SK-N-SH (cell line): Measurements from ENCODE around the gene ANO10. TPM values are rescaled to one million over a fixed set of nuclear protein-coding genes. Genes with fewer than 3 reads are reported as not detected.

Experiments used
- CTCF ChIA-PET: fragments of 300-600, 350-600 bp; formaldehyde crosslinking; extraction: SDS; loops from one replicate; lab custom pipeline; 2021; lab: Yijun Ruan, JAX
- POLR2A ChIA-PET: fragments of 350-600 bp; sonication (Branson Sonifier 250); formaldehyde crosslinking; extraction: SDS; loops from one replicate; lab custom pipeline; 2020; ENCODE audit warnings: antibody characterized with exemption, inconsistent platforms; lab: Yijun Ruan, JAX
- DNase-seq: peaks from one replicate; pipeline ENCODE4 v3.0.0; 2012
- H2AFZ ChIP-seq: fragments of 200-600 bp; sonication (generic); 2 replicates; pipeline ENCODE4 v1.8.1; 2016; ENCODE audit warnings: antibody characterized with exemption, mild to moderate bottlenecking, low read depth
- H3F3A ChIP-seq: fragments of 200-600 bp; sonication (generic); replicated peaks from 2 replicates; pipeline ENCODE3; 2016; ENCODE audit warnings: antibody characterized with exemption, mild to moderate bottlenecking; ENCODE audit not compliant: insufficient read depth
- H3K27ac ChIP-seq, 2 experiments: fragments of 200-500 bp in 1 of 2; fragments of 200-600 bp in 1 of 2; sonication (Bioruptor generic) in 1 of 2; sonication (generic), shearing (Covaris generic) in 1 of 2; 2 replicates each; pipeline versions ENCODE4 v1.5.1 to v1.6.1; 2014 to 2016; ENCODE audit warnings: low read depth in 2 of 2, inconsistent platforms in 1 of 2, low read length in 1 of 2, mild to moderate bottlenecking in 1 of 2, mixed read lengths in 1 of 2
- H3K27me3 ChIP-seq: fragments of 200-600 bp; sonication (generic), shearing (Covaris generic); 2 replicates; pipeline ENCODE4 v1.6.1; 2016; ENCODE audit warnings: mixed run types; ENCODE audit not compliant: insufficient read depth
- H3K36me3 ChIP-seq, 2 experiments: fragments of 200-500 bp in 1 of 2; fragments of 200-600 bp in 1 of 2; sonication (Bioruptor generic) in 1 of 2; sonication (generic) in 1 of 2; replicated peaks in 1 of 2; 2 replicates each; pipeline versions ENCODE3 to v1.5.1; 2014 to 2016; ENCODE audit warnings: low read length in 1 of 2, mild to moderate bottlenecking in 1 of 2; ENCODE audit not compliant: insufficient read depth in 2 of 2, control insufficient read depth in 1 of 2
- H3K4me1 ChIP-seq, 2 experiments: fragments of 200-500 bp in 1 of 2; fragments of 200-600 bp in 1 of 2; sonication (Bioruptor generic) in 1 of 2; sonication (generic), shearing (Covaris generic) in 1 of 2; 2 replicates each; pipeline versions ENCODE4 v1.5.1 to v1.6.1; 2014 to 2016; ENCODE audit warnings: low read depth in 1 of 2, low read length in 1 of 2, mixed run types in 1 of 2; ENCODE audit not compliant: insufficient read depth in 2 of 2, control insufficient read depth in 1 of 2
- H3K4me2 ChIP-seq: fragments of 200-600 bp; sonication (generic), shearing (Covaris generic); 2 replicates; pipeline ENCODE4 v1.6.1; 2017; ENCODE audit warnings: mixed run types
- H3K4me3 ChIP-seq, 2 experiments: fragments of 200-500 bp in 1 of 2; fragments of 200-600 bp in 1 of 2; sonication (Bioruptor generic) in 1 of 2; sonication (generic), shearing (Covaris generic) in 1 of 2; 2 replicates each; pipeline versions ENCODE4 v1.5.1 to v1.8.1; 2014 to 2016; ENCODE audit warnings: low read depth in 2 of 2, inconsistent platforms in 1 of 2, low read length in 1 of 2, mild to moderate bottlenecking in 1 of 2, mixed read lengths in 1 of 2, moderate library complexity in 1 of 2
- H3K79me2 ChIP-seq: fragments of 200-600 bp; sonication (generic); 2 replicates; pipeline ENCODE4 v1.8.1; 2017; ENCODE audit warnings: mild to moderate bottlenecking; ENCODE audit not compliant: insufficient read depth
- H3K9ac ChIP-seq: fragments of 200-600 bp; sonication (generic); 2 replicates; pipeline ENCODE4 v1.6.1; 2017; ENCODE audit warnings: mixed run types
- H3K9me2 ChIP-seq: fragments of 200-600 bp; sonication (generic); 2 replicates; pipeline ENCODE4 v1.6.1; 2017; ENCODE audit warnings: mixed run types
- H3K9me3 ChIP-seq: fragments of 200-600 bp; sonication (generic); 2 replicates; pipeline ENCODE4 v1.6.1; 2017; ENCODE audit warnings: mixed run types, mild to moderate bottlenecking, moderate library complexity
- H4K20me1 ChIP-seq: fragments of 200-600 bp; sonication (generic); 2 replicates; pipeline ENCODE4 v1.6.1; 2017; ENCODE audit warnings: mild to moderate bottlenecking, mixed run types; ENCODE audit not compliant: insufficient read depth
- CHD2 ChIP-seq: fragments of 150-350 bp; IDR thresholded peaks from 2 replicates; pipeline ENCODE4 v1.6.1; 2018; ENCODE audit warnings: low read length; ENCODE audit not compliant: partially characterized antibody
- CTCF ChIP-seq: fragments of 200-600 bp; sonication (generic); IDR thresholded peaks from 2 replicates; pipeline ENCODE4 v1.6.1; 2017; ENCODE audit warnings: antibody characterized with exemption, mild to moderate bottlenecking, moderate library complexity
- ELF1 ChIP-seq: IDR thresholded peaks from 2 replicates; pipeline ENCODE4 v1.4.0; 2012
- EZH2phosphoT487 ChIP-seq: fragments of 200-600 bp; sonication (generic); IDR thresholded peaks from 2 replicates; pipeline ENCODE4 v1.6.1; 2017; ENCODE audit warnings: low read depth, mixed run types, mild to moderate bottlenecking, antibody characterized with exemption, moderate library complexity, borderline replicate concordance
- FOXJ3 ChIP-seq: sonication (generic); formaldehyde crosslinking; IDR thresholded peaks from 2 replicates; pipeline ENCODE4 v1.5.1; 2020; ENCODE audit warnings: mild to moderate bottlenecking, missing genetic modification reagents
- FOXM1 ChIP-seq: IDR thresholded peaks from 2 replicates; pipeline ENCODE4 v1.4.0; 2012; ENCODE audit warnings: low read depth, mild to moderate bottlenecking
- POLR2AphosphoS5 ChIP-seq: IDR thresholded peaks from 2 replicates; pipeline ENCODE4 v1.6.1; 2012; ENCODE audit warnings: low read depth, low read length
- RCOR1 ChIP-seq: fragments of 150-350 bp; IDR thresholded peaks from 2 replicates; pipeline ENCODE4 v1.6.1; 2017; ENCODE audit warnings: antibody characterized with exemption, low read length
- RXRA ChIP-seq: IDR thresholded peaks from 2 replicates; pipeline ENCODE4 v1.4.0; 2012; ENCODE audit warnings: low read depth, mild to moderate bottlenecking, borderline replicate concordance
- SIN3A ChIP-seq: IDR thresholded peaks from 2 replicates; pipeline ENCODE4 v1.6.1; 2012; ENCODE audit warnings: low read depth, mild to moderate bottlenecking, low read length, moderate library complexity, borderline replicate concordance
- SMC3 ChIP-seq: IDR thresholded peaks from 2 replicates; pipeline ENCODE4 v1.6.1; 2012; ENCODE audit warnings: low read depth, low read length, improper control_type of control experiment
- TAF1 ChIP-seq: IDR thresholded peaks from 2 replicates; pipeline ENCODE4 v1.6.1; 2012; ENCODE audit warnings: low read depth, mild to moderate bottlenecking, low read length, moderate library complexity, borderline replicate concordance
- TEAD4 ChIP-seq: IDR thresholded peaks from 2 replicates; pipeline ENCODE4 v1.4.0; 2012; ENCODE audit warnings: mild to moderate bottlenecking, borderline replicate concordance; ENCODE audit not compliant: insufficient read depth
- WGBS: methylation state at CpG from one replicate; pipeline ENCODE4 v1.1.6; 2017; ENCODE audit warnings: low lambda C conversion rate; 5-methylcytosine and 5-hydroxymethylcytosine counted together
- polyA plus RNA-seq, 3 experiments: library from polyadenylated mRNA; depleted of rRNA; stranded (reverse); fragments of >200 nt; gene quantifications; 2 replicates each; pipeline ENCODE4 v1.2.3, GENCODE V29; 2012
- TF ChIP-seq, protein P1 (sequence below): IDR thresholded peaks from 2 replicates; pipeline ENCODE4 v1.6.1; 2012; ENCODE audit warnings: mild to moderate bottlenecking, low read depth, low read length, moderate library complexity
- TF ChIP-seq, protein P2 (sequence below): IDR thresholded peaks from 2 replicates; pipeline ENCODE4; 2012

Gene ANO10
- polyA plus RNA-seq, 1 of the 3 experiments (the other 2 are of a cell fraction) = 16.8 TPM

DNA sequence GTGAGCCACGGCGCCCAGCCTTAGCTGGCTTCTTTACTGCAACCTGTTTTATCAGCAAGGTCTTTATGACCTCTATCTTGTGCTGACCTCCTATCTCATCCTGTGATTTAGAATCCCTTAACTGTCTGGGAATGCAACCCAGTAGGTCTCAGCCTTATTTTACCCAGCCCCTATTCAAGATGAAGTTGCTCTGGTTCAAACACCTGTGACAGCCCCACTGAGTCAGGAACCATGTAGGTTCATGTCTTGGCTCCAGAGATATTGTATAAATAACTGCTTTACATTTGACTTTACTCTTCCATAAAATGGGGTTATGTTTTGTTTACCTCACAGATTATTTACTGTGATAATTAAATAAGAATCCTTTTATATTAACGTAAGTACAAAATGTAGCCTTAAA is 27.1 kb upstream of the ANO10 start:
- H3K9me2 ChIP-seq = no peaks in the 10 kb centered on the region
- no peaks in the 10 kb centered on the region for H3F3A ChIP-seq
- H3K27me3 ChIP-seq = no peaks in the 10 kb centered on the region
- 94% methylated on average over 3 of the region's 3 CpGs for WGBS
- CTCF ChIA-PET = no interaction called here
- no peaks in the 10 kb centered on the region for H3K4me1 ChIP-seq
- H3K4me3 ChIP-seq = no peak overlapping the region
- POLR2A ChIA-PET = no interaction called here
- H3K27ac ChIP-seq = no peak overlapping the region
- no peaks in the 10 kb centered on the region for H3K79me2 ChIP-seq
- H3K9ac ChIP-seq = no peak overlapping the region
- H3K9me3 ChIP-seq = no peaks in the 10 kb centered on the region
- no peak overlapping the region for H2AFZ ChIP-seq
- no peaks in the 10 kb centered on the region for H3K36me3 ChIP-seq
- no peaks in the 10 kb centered on the region for H4K20me1 ChIP-seq
- H3K4me2 ChIP-seq = no peak overlapping the region
- TF ChIP-seq, protein P1, sequence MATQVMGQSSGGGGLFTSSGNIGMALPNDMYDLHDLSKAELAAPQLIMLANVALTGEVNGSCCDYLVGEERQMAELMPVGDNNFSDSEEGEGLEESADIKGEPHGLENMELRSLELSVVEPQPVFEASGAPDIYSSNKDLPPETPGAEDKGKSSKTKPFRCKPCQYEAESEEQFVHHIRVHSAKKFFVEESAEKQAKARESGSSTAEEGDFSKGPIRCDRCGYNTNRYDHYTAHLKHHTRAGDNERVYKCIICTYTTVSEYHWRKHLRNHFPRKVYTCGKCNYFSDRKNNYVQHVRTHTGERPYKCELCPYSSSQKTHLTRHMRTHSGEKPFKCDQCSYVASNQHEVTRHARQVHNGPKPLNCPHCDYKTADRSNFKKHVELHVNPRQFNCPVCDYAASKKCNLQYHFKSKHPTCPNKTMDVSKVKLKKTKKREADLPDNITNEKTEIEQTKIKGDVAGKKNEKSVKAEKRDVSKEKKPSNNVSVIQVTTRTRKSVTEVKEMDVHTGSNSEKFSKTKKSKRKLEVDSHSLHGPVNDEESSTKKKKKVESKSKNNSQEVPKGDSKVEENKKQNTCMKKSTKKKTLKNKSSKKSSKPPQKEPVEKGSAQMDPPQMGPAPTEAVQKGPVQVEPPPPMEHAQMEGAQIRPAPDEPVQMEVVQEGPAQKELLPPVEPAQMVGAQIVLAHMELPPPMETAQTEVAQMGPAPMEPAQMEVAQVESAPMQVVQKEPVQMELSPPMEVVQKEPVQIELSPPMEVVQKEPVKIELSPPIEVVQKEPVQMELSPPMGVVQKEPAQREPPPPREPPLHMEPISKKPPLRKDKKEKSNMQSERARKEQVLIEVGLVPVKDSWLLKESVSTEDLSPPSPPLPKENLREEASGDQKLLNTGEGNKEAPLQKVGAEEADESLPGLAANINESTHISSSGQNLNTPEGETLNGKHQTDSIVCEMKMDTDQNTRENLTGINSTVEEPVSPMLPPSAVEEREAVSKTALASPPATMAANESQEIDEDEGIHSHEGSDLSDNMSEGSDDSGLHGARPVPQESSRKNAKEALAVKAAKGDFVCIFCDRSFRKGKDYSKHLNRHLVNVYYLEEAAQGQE = no peak
- no peak for TF ChIP-seq FOXM1
- DNase-seq = no peak

DNA sequence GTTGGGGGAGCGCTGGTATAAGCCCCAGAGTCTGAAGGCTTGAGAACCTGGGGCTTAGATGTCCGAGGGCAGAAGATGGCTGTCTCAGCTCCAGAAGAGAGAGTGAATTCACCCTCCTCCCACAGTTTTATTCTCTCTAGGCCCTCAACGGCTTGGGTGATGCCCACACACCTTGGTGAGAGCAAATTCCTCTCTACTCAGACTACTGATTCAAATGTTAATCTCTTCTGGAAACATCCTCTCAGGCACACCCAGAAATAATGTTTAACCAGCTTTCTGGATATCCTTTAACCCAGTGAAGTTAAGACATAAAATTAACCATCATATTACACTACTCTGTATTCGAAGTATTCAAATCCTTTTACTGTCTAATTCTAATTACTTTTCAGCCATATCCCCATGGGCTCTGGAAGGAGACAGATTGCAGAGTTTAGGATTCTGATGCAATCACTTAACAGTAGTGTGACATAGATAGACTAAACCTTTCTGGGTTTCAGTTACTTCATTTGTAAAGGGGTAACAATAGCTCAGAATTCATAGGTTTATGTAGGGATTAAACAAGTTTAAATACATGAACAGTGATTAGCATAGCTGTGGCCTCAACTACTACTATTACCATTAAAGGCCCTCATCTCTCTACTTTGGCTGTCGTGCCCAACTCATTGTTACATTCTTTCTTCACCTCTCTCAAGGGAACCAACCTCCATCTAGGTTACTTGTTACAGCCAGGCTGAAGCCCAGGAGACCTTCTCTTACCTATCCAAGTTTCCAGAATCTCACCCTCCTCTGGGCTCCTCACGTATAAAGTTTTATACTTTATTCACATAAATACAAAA is 25.7 kb upstream of the ANO10 start:
- Histone ChIP-seq H3K36me3 (no peaks in the 10 kb centered on the region), H3K4me3 (no peak overlapping the region), H3K4me2 (no peak overlapping the region), H2AFZ (no peak overlapping the region), H3K27ac (no peak overlapping the region), H3K27me3 (no peaks in the 10 kb centered on the region), H3K9me3 (no peaks in the 10 kb centered on the region), H3K4me1 (no peaks in the 10 kb centered on the region), H3K79me2 (no peaks in the 10 kb centered on the region), H3K9me2 (no peaks in the 10 kb centered on the region), H3K9ac (no peak overlapping the region), H3F3A (no peaks in the 10 kb centered on the region), H4K20me1 (no peaks in the 10 kb centered on the region)
- no peak for TF ChIP-seq CHD2
- TF ChIP-seq TEAD4 = no peak
- TF ChIP-seq EZH2phosphoT487 = no peak
- TF ChIP-seq RXRA = no peak
- 63% methylated on average over 6 of the region's 6 CpGs for WGBS
- ChIA-PET CTCF (no interaction called here), POLR2A (no interaction called here)
- no peak for DNase-seq

GRCh38 chr3:43644443-43644842 is 22.6 kb upstream of the ANO10 start:
- H3F3A ChIP-seq = peaks cover 3% of the 10 kb centered on the region
- H3K9me2 ChIP-seq = no peaks in the 10 kb centered on the region
- WGBS = 83% methylated on average over 2 of the region's 2 CpGs
- H2AFZ ChIP-seq = no peak overlapping the region
- no peak for DNase-seq
- CTCF ChIA-PET = no interaction called here
- H3K9ac ChIP-seq = no peak overlapping the region
- no peaks in the 10 kb centered on the region for H3K4me1 ChIP-seq
- no peak overlapping the region for H3K4me2 ChIP-seq
- H3K27ac ChIP-seq = no peak overlapping the region
- no peaks in the 10 kb centered on the region for H3K27me3 ChIP-seq
- H4K20me1 ChIP-seq = no peaks in the 10 kb centered on the region
- POLR2A ChIA-PET = no interaction called here
- no peaks in the 10 kb centered on the region for H3K36me3 ChIP-seq
- no peak overlapping the region for H3K4me3 ChIP-seq
- H3K79me2 ChIP-seq = no peaks in the 10 kb centered on the region
- H3K9me3 ChIP-seq = no peaks in the 10 kb centered on the region
- TF ChIP-seq SIN3A (no peak), CHD2 (no peak), POLR2AphosphoS5 (no peak), RCOR1 (no peak), ELF1 (no peak), CTCF (no peak), TAF1 (no peak), SMC3 (no peak), RXRA (no peak), FOXJ3 (CRISPR knock-in tag) (no peak)
- TF ChIP-seq, protein P2, sequence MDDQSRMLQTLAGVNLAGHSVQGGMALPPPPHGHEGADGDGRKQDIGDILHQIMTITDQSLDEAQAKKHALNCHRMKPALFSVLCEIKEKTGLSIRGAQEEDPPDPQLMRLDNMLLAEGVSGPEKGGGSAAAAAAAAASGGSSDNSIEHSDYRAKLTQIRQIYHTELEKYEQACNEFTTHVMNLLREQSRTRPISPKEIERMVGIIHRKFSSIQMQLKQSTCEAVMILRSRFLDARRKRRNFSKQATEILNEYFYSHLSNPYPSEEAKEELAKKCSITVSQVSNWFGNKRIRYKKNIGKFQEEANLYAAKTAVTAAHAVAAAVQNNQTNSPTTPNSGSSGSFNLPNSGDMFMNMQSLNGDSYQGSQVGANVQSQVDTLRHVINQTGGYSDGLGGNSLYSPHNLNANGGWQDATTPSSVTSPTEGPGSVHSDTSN = no peak
